Left cardiac atrium (tissue), 4 donors: ENCODE measurements around the gene PPP5C. TPM values are rescaled to one million over a fixed set of nuclear protein-coding genes. Genes with fewer than 3 reads are reported as not detected.
A peak's percentile ranks its signal among the peaks of the same experiment; 100 is the strongest.
"Not testable (repeated sequence)": the region's sequence is repeated elsewhere in the genome, so short reads cannot be mapped to it uniquely, and the experiment has no call there.

Source experiments
- ATAC-seq, 2 donors: fragments of 200-7000 bp; cut with Tn5 transposase; one replicate each; pipeline ENCODE4 v1.9.1; 2020; ENCODE audit warnings: mild to moderate bottlenecking in 2 of 2, moderate library complexity in 2 of 2
- DNase-seq: peaks from one replicate; pipeline ENCODE4 v3.0.0-alpha.2; 2020
- intact Hi-C, 2 donors: fragments of 100-400 bp; cut with DNase I; formaldehyde crosslinking; loops; one replicate each; pipeline versions ENCODE4 v1.14.1 to v1.15.1; 2022 to 2023
- total RNA-seq, 2 donors: library from RNA; stranded (reverse); fragmentation: NEBNext Ultra II Directional; extraction: Animal tissue kit (Norgen Biotek cat#: 25700); gene quantifications; one replicate each; pipeline ENCODE4 v1.2.1, GENCODE V29; 2021
- donor health status: DM: no; HTN: yes; CAD: no.
- donor health status: DM: no; HTN: yes; CAD: no; lungs with severe emphysema.
- donor health status: DM: yes; HTN: yes; CAD: no.
- donor health status: Dilated cardiomyopathy.

PPP5C gene
- total RNA-seq, 2 donors from 2014 or later = 60.5 to 75.1 TPM

DNA sequence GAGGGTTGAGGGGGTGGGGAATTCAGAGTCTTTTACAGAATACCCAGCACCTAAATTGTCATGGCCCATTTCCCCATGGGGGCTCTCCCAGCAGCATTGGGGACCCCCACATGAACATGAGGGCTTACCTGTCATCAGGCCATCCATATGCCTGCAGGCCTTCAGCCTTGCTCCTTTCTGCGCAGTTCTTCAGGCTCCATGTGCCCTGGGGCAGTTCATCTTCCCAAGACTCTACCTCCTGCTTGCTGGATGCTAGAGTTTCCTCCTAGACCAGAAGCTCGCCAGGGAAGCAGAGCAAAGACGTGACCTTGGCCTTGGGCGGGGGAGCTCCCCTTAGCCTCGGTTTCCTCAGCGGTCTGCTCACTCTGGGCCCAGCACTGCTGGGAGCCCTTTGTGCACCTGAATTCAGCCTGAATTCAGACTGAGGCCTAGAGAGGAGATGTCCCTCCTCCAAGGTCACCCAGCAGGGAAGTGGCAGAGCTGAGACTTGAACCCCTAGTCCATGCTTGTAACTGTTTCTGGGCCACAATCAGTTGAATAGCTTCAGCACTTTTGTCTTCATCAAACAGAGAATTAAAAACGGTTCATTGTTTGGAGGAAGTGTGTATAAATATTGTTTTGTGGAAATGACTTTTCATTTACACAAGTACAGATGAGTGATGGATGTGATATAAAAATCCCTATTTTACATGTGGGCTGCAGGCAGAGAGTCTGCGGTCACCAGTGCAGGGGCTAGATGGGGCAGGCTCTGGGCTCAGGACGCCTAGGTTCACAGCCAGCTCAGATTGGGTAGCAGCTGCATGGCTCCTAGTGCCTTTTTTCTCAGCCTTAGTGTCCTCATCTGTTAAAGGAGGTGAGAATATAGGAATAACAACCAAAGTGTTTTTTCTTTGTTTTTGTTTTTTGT is 9.5 kb downstream of the PPP5C start:
- ATAC-seq (no peak), DNase-seq (no peak)
- intact Hi-C loops = no loop called here

DNA sequence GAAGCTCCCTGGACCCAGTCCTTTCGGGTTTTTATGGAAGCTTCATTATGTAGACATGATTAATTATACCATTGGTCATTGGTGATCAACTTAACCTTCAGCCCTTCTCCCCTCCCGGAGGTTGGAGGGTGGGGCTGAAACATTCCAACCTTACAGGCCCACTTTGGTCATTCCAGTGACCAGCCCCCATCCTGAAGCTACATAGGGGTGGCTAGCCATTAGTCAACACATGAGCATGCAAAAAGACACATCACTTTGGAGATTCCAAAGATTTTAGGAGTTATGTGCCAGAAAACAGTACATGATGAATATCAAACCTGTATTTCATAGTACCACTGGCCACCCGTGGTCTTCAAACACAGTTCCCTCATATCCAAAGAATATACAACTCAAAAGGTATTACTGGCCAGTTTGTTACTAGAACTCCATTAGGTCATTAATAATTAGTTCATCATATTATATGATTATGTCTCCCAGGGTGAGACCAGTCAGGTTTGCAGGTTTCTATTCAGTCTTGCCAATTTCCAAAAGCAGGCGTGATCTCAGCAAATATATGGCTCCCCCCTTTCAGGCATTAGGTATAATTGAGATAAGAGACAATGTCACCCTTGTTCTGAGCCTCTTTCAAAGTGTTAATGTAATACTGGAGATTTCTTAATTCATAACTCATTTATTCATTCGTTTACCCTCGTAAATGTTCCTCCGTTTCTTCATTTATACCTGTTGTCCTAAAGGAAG is 11.1 kb downstream of the PPP5C start:
- DNase-seq = no peak
- ATAC-seq = no peak
- intact Hi-C loops = no loop called here

DNA sequence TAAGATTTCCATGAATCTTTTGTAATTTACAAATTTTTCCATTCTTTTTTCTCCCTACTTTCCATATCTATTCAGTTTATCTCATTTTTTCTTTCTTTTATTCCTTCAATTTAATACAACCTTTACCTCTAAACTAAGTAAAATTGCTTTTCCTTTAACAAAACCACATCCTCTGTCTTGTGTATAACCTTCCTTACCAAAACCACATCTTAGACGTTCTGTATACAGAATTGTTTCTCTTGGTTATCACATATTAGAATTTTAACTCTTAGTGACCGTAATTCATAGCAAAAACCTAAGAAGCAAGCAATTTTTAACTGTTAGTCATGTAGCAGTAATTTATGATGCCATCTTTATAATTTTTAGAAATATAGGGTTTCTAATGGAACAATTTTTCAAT is 15.0 kb downstream of the PPP5C start:
- ATAC-seq = no peak
- DNase-seq = no peak
- intact Hi-C loops = no loop called here

DNA sequence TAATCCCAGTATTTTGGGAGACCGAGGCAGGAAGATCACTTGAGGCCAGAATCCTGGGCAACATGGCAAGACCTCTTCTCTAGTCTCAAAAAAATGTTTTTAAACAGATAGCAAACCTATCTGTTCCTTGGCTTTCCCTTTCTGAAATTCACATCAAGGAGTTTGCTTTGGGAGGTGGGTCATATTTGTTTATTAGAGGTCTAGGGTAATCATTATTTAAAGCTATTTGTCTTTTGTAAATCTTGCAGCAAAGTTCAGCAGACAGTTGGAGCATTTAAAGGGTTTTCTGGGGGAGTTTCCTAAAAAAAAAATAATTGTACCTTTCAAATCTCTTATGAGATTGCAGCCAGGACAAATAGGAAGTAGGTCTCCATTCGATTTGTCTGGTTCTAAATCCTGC is 17.5 kb downstream of the PPP5C start:
- intact Hi-C loops = no loop called here
- no peak for ATAC-seq

DNA sequence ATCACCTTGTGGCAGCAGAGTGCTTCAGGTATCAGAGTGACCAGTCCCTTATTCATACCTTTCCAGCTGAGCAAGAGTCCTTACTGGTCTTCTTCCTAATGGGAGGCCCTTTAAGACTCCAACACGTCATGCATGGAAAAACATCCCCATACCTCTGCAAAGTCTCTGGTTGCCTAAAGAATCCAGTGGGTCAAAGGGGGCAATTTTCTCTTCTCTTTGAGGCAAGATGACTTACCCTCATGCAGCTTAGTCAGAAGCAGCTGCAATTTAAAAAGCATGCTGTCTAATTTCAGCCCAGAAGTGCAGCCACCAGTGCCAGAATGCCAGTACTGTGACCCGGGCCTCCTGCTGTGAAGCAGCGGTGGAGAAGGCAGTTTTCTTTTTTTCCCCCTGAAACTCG is 18.7 kb downstream of the PPP5C start:
- no peak for DNase-seq
- intact Hi-C loops = no loop called here
- ATAC-seq = no peak

More for the DNA sequence above, 17.5 kb downstream of the PPP5C start:
- no peak for DNase-seq

DNA sequence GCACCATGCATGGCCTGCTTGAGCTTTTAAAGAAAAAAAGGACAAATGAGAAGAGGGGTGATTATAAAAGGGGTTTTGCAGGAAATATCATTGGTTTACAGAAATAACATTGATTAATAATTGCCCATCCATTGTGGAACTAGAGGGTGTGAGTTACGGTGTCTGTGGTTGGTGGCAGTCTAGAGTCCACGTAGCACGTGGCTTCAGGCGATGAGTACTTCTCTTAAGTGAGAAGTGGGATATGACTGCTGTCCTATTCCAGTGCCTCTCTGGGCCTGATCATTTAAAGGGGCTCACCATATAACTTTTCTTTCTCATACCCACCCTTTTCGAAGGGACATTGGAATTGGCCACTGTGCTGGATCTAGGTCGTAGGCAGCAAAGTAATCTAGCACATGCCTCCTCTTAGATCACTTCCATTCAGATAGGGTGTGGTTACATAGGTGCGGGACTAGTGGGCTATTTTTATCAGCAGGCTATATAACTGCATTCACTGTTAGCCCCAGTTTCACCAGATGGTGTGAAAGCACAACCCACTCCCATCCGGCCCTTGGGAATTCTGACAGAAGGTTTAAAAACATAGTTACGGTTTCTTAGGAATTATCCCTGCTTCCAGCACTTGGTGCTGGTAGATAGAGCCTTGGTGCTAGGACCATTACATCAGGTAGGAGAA is 19.9 kb downstream of the PPP5C start:
- intact Hi-C loops = no loop called here
- no peak for DNase-seq
- ATAC-seq = no peak

DNA sequence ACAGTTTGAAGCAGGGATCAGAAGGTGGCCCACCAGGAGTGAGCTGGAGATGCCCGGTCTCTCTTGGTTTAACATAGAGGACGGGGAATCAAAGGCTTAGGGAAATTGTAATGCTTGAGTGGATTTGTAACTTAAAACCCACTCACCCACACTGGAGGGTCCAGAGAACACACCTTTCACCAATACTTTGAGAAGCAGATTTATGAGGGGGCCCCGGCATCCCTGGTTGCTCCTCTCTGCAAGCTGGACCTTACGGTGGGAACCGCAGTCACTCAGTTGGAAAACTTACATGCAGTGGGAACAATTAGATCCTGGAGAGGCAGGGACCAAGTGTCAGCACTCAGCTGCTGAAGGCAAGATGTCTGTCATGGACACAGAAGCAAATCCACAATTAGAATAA is 20.5 kb downstream of the PPP5C start:
- intact Hi-C loops = no loop called here
- ATAC-seq = no peak
- no peak for DNase-seq

DNA sequence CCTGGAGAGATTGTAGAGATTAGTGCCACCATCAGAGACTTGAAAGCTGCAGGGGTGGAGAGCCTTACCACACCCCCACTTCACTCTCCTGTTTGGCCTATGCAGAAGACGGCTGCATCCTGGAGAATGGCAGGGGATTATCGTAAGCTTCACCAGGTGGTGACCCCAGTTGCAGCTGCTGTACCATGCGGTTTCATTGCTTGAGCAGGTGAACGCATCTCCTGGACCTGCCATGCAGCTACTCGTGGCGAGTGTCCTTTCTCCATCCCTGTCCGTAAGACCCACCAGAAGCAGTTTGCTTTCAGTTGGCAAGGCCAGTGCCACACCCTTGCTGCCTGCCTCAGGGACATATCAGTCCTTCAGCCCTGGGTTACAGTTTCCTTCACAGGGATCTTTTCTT is 21.2 kb downstream of the PPP5C start:
- DNase-seq = no peak
- intact Hi-C loops = no loop called here
- no peak for ATAC-seq

DNA sequence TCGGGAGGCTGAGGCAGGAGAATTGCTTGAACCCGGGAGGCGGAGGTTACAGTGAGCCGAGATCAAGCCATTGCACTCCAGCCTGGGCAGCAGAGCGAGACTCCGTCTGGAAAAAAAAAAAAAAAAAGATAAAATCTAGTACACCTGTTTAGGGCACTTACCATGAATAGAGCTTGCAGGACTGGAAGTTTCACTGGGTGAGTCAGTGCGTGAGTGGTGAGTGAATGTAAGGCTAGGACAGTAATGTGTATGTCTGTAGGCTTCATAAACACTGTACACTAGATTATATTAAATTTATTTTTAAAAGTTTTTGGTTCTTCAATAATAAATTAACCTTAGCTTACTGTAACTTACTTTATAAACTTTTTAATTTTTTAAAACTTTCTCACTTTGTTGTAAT is 22.9 kb downstream of the PPP5C start:
- intact Hi-C loops = no loop called here
- DNase-seq (no peak), ATAC-seq (no peak)

DNA sequence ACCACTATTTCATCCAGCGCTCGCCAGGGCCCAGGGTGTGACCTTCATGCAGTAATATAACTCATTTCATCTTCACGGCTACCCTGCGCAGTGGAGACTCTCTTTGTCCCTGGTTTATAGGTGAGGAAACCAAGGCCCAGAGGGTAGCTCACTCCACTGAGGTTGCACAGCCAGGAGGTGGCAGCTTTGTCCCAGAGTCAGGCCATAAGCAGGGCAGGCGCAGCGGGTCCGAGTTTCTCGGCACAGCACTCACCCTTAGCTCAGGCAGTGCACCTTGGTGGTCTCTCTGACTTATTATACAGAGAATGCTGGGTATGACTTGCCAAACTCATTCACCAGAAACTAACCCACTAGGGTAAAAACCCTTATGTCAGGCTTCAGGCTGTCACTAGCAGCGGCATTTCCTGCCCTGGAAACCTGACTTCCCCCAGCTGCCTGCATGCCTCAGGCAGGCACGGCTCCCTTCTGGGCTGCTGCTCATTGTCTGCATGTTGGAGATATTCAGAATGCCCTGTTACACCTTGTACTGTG is 24.5 kb downstream of the PPP5C start:
- DNase-seq (no peak), ATAC-seq (no peak)
- intact Hi-C loops = no loop called here

DNA sequence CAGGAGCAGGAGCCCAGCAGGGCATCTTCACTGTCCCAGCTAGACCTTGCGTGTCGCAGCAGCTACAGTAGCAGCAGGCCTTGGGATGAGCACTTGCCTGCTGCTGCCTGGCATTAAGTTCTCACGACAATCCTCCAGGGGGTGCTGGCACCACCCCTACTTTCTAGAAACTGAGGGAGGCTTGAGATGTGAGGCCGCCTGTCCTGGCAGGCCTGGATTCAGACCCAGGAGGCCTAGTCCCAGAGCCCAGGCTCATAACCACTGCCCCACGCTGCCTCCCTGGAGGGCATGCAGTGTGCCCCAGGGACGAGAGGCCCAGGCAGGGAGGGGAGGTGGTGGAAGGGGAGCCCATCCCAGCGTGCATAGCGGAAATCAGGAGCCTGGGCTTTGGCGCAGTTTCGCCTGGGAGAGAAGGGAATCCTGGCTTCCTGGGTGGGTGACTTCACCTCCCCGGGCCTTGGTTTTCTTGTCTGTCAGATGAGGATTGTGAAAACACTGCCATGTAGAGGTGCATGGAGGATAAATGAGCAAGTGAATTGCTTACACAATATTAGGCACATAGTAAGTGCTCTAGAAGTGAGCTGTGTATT is 26.1 kb downstream of the PPP5C start:
- DNase-seq (no peak), ATAC-seq (peak; percentile 2 to 12)
- intact Hi-C loops = no loop called here

DNA sequence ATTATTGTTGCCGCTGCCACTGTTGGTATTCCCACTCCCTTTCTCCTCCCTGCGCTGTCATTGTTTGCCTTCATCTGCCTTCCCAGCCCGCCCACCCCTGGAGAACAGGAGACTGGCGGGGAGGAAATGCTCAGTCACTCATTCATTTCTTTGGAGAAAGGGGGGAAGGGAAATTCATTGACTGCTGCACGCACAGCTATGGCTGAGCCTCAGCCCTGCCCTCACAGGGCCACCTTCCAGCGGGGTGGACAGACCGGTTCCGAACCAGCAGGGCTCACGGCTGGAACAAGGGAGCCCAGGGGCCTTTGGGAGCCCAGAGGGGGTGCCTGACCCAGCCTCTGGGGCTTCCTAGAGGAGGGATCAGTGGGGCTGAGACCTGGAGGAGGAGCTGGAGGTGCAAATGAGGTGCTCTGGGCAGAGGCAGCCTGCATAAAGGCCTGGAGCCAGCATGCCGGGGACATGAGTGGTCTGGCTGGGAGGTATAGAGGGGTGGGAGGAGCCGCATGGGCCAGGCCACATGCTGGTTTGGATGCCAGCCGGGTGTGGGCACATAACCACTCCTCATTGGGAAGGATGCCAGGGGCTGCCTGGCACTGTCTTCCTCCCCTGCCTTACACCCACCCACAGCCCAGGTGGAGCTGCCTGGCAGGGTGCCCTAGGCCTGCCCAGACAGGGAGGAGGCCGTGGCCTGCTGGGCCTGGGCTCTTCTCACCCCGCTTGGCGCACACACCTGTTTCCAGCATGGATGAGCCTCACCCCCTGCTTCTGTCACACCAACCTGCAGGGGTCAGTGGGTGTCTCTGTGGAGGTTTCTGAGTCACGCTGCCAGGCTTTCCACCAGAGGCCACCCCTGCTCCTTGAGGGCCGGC is 26.8 kb downstream of the PPP5C start:
- intact Hi-C loops = no loop called here
- DNase-seq (peak; percentile 75), ATAC-seq (peak; percentile 72 to 89)

DNA sequence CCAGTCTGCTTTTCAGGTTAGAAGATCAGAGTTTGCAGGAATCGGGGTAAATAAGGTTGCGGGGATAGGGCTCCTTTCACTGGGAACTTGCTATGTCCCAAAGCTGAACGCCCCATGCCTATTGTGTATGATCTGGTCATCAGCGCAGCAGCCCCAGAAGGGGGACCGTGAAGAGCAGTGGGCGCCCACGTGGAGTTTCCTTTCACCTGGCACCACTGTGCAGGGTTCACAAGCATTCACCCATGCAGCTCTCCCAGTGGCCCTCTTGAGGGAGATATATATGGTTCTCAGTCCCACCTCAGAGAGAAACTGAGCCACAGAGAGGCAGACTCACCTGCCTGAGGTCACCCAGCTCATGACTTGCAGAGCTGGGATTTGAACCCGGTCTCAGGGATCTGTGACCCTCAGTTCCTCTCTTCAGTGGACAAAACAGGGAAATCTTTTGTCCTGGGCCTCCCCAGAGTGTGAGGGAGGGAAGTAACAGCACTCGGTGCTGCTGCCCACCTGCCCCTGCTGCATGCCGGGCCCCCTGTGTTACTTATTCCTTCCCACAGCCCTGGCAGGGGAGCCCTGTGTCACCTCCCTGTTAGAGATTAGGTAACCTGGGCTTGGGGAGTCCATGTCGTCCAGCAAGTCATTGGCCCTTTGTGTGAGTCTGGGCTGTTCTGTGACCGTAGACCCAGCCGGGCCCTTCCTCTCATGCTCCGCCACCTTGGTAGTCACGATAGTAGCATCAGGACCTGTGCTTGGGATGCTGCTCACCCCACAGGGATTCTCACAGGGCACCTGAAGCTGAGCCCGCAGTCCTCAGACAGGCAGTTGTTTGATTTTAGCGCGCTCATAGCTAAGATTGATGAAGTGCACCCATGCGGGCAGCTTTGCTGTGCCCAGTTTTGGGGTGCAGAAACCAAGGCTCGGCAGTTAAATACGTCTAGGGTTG is 27.9 kb downstream of the PPP5C start:
- ATAC-seq (no peak), DNase-seq (no peak)
- intact Hi-C loops = no loop called here

DNA sequence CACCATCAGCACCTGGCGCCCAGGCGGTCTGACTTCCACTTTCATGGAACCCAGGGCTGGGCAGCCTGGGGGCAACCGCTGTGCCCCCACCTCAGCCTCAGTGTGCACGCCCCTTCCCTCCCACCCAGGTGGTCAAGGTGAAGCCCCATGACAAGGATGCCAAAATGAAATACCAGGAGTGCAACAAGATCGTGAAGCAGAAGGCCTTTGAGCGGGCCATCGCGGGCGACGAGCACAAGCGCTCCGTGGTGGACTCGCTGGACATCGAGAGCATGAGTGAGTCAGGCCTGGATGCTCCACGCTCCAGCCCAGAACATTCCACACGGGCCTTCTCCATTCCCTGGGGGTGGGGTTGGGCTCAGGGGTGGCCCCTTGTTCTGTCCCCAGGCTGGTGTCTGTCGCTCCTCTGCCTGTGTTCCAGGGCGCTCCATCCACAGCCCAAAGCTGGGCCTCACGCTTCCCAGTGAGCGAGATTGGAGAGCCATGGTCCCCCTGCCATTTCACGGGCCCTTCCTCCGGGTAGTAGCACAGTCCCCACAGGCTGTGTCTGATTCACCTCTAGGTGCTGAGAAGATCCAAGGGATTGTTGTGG is 28.7 kb downstream of the PPP5C start:
- DNase-seq, ATAC-seq, intact Hi-C loops: not testable (repeated sequence)

DNA sequence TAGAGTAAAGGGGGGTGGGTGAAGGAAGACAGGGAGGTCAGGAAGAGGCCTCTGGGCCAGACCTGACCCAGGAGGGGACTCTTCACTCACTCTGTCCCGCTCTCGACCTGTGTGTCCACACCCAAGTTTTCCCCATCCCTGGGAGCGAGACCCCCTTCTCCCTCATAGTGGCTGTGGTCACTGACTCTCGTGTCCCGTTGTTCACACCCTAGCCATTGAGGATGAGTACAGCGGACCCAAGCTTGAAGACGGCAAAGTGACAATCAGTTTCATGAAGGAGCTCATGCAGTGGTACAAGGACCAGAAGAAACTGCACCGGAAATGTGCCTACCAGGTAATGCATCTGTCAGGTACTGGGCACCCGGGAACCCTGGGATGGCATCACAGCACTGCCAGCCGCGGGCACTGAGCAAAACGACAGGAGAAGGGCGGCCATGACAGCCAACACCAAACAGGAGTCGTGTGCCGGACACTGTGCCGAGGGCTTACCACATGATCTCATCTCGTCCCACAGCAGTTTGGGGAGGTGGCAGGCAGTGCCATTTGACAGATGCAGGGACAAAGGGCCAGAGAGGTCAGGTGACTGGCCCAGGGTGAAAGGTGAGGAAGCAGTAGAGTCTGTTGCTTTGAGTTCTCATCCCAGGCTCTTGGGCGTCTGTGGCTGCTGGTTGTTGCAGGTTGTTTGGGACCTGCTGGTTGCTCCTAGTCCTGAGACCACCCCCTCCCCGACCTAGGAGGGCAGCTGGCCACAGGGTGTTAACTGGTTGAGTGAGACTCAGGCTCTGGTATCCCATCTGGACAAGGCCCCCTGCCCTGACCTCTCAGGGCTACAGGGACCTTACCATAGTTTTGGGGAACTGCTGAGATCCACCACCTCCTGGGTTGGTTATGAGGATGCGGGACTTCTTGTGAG is 29.6 kb downstream of the PPP5C start:
- intact Hi-C loops = no loop called here
- ATAC-seq = no peak

DNA sequence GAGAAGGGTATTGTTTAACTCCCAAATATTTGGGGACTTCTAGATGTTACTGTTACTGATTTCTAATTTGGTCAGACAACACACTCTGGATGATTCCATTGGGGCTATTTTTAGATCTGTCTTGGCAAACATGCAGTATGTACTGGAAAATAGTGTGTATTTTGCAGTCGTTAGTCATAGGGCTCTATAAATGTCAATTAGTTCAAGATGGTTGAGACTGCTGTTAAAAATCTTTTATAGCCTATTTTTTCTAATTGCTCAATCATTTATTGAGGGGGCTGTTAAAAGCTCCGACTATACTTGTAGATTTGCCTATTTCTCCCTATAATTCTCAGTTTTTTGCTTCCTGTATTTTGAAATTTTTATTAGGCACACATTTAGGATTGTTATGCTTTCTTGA is 31.4 kb downstream of the PPP5C start:
- DNase-seq (no peak), ATAC-seq (peak; percentile 21 to 45)
- intact Hi-C loops = no loop called here

More for the DNA sequence above, 29.6 kb downstream of the PPP5C start:
- DNase-seq = no peak
